ENCODE results near the gene HS3ST2. TPM values are rescaled to one million over a fixed set of nuclear protein-coding genes. Genes with fewer than 3 reads are reported as not detected.

The HS3ST2 gene
- polyA plus RNA-seq, 2 of the 4 experiments (the other 2 are of a cell fraction), result not detected

DNA sequence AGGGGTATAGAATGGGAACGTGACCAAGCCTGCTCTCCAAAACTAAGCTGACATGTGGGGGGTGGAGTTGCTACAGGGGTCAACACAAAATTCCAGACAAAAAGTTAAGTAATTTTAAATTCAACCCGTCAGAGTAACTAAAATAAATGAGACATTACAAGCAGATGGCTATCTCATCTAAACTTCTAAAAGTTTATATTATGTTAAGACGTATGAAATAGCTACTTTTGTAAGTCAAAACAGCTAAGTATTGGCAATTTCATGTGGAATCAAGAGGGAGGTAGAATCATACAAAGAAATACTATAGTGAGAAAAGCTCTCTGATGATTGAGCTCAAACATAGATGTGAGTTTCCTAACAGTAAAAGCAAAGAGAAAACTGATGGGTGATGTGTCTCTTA lies 113.3 kb downstream of the HS3ST2 start:
- ATAC-seq (no peak), DNase-seq (ENCODE audit: low read depth in 1 of 2, low spot score in 1 of 2) (no peak), FAIRE-seq (no peak)
- WGBS (ENCODE audit: missing lambda C conversion rate), result 1% methylated on average over 3 of the region's 3 CpGs
- POLR2A ChIA-PET, result no interaction called here
- CTCF ChIA-PET, result interaction anchor here (1.0 to 1.4 kb wide), 3 partner anchors 9 to 29 kb away, joined by 3 to 4 read pairs (median 3); no protein-coding TSS in a partner anchor
- no peak overlapping the region for H3K4me3 ChIP-seq
- no peak overlapping the region for H3K4me2 ChIP-seq
- TF ChIP-seq CEBPB (IDR thresholded peaks at IDR 0.05) (no peak), CBX2 (IDR thresholded peaks at IDR 0.05; ENCODE audit: borderline replicate concordance, low read depth) (no peak), POLR2A (IDR thresholded peaks at IDR 0.05; ENCODE audit: low read length) (no peak), RNF2 (IDR thresholded peaks at IDR 0.05; ENCODE audit: borderline replicate concordance, low read depth) (no peak), RAD21 (conservative IDR thresholded peaks at IDR 0.05 in 1 of 2, IDR thresholded peaks at IDR 0.05 in 1 of 2) (no peak), ZNF302 (CRISPR knock-in tag; IDR thresholded peaks at IDR 0.05) (no peak), JUN (IDR thresholded peaks at IDR 0.05) (no peak), MAFK (IDR thresholded peaks at IDR 0.05; ENCODE audit: partially characterized antibody) (no peak), FOSB (CRISPR knock-in tag; IDR thresholded peaks at IDR 0.05) (no peak), BHLHE40 (IDR thresholded peaks at IDR 0.05; ENCODE audit: low read depth, low read length) (no peak), CBX8 (IDR thresholded peaks at IDR 0.05) (no peak), HOXB5 (CRISPR knock-in tag; IDR thresholded peaks at IDR 0.05) (no peak), HOXB13 (CRISPR knock-in tag; IDR thresholded peaks at IDR 0.05; ENCODE audit: low read depth) (no peak), TP53 (CRISPR knock-in tag; IDR thresholded peaks at IDR 0.05) (no peak), NPAS2 (CRISPR knock-in tag; IDR thresholded peaks at IDR 0.05; ENCODE audit: borderline replicate concordance) (no peak), FOSL2 (IDR thresholded peaks at IDR 0.05) (no peak), FOSL2 (CRISPR knock-in tag; IDR thresholded peaks at IDR 0.05) (no peak), NR3C1 (IDR thresholded peaks at IDR 0.05) (no peak)
- TF ChIP-seq, protein P1, sequence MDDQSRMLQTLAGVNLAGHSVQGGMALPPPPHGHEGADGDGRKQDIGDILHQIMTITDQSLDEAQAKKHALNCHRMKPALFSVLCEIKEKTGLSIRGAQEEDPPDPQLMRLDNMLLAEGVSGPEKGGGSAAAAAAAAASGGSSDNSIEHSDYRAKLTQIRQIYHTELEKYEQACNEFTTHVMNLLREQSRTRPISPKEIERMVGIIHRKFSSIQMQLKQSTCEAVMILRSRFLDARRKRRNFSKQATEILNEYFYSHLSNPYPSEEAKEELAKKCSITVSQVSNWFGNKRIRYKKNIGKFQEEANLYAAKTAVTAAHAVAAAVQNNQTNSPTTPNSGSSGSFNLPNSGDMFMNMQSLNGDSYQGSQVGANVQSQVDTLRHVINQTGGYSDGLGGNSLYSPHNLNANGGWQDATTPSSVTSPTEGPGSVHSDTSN (IDR thresholded peaks at IDR 0.05), result no peak
- TF ChIP-seq, protein P2, sequence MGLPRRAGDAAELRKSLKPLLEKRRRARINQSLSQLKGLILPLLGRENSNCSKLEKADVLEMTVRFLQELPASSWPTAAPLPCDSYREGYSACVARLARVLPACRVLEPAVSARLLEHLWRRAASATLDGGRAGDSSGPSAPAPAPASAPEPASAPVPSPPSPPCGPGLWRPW (IDR thresholded peaks at IDR 0.05), result no peak
- TF ChIP-seq, protein P3, sequence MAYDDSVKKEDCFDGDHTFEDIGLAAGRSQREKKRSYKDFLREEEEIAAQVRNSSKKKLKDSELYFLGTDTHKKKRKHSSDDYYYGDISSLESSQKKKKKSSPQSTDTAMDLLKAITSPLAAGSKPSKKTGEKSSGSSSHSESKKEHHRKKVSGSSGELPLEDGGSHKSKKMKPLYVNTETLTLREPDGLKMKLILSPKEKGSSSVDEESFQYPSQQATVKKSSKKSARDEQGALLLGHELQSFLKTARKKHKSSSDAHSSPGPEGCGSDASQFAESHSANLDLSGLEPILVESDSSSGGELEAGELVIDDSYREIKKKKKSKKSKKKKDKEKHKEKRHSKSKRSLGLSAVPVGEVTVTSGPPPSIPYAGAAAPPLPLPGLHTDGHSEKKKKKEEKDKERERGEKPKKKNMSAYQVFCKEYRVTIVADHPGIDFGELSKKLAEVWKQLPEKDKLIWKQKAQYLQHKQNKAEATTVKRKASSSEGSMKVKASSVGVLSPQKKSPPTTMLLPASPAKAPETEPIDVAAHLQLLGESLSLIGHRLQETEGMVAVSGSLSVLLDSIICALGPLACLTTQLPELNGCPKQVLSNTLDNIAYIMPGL (CRISPR knock-in tag; IDR thresholded peaks at IDR 0.05; ENCODE audit: borderline replicate concordance), result no peak
- H3K9me3 ChIP-seq, result peaks cover 8% of the 10 kb centered on the region; the same call in 1 of the 3 replicates
- H3K4me1 ChIP-seq, result no peaks in the 10 kb centered on the region
- no peak overlapping the region for H3K27ac ChIP-seq

DNA sequence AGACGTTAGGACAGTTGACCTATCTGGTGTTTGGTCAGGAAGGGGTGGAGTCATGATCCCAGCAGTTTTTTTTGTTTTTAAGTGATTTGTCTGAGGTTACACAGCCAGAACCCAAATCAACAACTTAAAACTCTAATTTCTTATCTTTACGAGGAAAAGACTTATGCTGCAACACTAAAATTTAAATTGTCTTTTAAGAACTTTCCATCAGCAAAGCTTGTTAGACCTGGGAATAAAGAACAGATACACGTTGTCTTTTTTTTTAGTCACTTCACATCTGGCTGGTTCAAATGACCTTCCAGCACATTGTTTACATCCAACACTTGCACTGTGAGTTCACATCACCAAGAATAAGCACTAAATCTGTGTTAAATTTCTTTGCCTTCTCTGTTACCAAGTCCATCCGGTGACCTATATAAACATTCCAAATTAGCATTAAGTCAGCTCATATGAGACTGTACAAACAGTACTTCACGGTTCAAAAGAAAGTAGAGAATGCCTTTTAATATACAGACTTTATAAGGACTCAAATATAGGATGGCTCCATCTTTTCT lies 115.0 kb downstream of the HS3ST2 start:
- Histone ChIP-seq H3K4me2 (no peak overlapping the region), H3K4me1 (no peaks in the 10 kb centered on the region), H3K27ac (no peak overlapping the region), H3K9me3 (peaks cover 3% of the 10 kb centered on the region; the same call in 1 of the 3 replicates), H3K4me3 (no peak overlapping the region)
- TF ChIP-seq, protein P2 (IDR thresholded peaks at IDR 0.05), result no peak
- TF ChIP-seq PHF8 (IDR thresholded peaks at IDR 0.05; ENCODE audit: borderline replicate concordance, low read depth), result no peak
- TF ChIP-seq, protein P4, sequence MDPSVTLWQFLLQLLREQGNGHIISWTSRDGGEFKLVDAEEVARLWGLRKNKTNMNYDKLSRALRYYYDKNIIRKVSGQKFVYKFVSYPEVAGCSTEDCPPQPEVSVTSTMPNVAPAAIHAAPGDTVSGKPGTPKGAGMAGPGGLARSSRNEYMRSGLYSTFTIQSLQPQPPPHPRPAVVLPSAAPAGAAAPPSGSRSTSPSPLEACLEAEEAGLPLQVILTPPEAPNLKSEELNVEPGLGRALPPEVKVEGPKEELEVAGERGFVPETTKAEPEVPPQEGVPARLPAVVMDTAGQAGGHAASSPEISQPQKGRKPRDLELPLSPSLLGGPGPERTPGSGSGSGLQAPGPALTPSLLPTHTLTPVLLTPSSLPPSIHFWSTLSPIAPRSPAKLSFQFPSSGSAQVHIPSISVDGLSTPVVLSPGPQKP (IDR thresholded peaks at IDR 0.05; ENCODE audit: low read depth, low read length), result no peak
- TF ChIP-seq, protein P5, sequence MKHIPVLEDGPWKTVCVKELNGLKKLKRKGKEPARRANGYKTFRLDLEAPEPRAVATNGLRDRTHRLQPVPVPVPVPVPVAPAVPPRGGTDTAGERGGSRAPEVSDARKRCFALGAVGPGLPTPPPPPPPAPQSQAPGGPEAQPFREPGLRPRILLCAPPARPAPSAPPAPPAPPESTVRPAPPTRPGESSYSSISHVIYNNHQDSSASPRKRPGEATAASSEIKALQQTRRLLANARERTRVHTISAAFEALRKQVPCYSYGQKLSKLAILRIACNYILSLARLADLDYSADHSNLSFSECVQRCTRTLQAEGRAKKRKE (CRISPR knock-in tag; IDR thresholded peaks at IDR 0.05; ENCODE audit: low read depth), result no peak
- TF ChIP-seq SMC3 (IDR thresholded peaks at IDR 0.05), result no peak
- no peak for TF ChIP-seq POLR2A (IDR thresholded peaks at IDR 0.05; ENCODE audit: low read length)
- no peak for TF ChIP-seq ZC3H11A (IDR thresholded peaks at IDR 0.05)
- TF ChIP-seq KDM1A (IDR thresholded peaks at IDR 0.05; ENCODE audit: low read depth), result no peak
- no peak for TF ChIP-seq BHLHE40 (IDR thresholded peaks at IDR 0.05; ENCODE audit: low read depth, low read length)
- no peak for TF ChIP-seq MYC (IDR thresholded peaks at IDR 0.05; ENCODE audit: borderline replicate concordance, low read length)
- TF ChIP-seq GATA3 (IDR thresholded peaks at IDR 0.05; ENCODE audit: borderline replicate concordance), result no peak
- no peak for TF ChIP-seq CHD4 (IDR thresholded peaks at IDR 0.05; ENCODE audit: borderline replicate concordance)
- no peak for TF ChIP-seq NFE2L2 (conservative IDR thresholded peaks at IDR 0.05; ENCODE audit: low read length)
- TF ChIP-seq TP53 (CRISPR knock-in tag; IDR thresholded peaks at IDR 0.05), result no peak
- ChIA-PET POLR2A (no interaction called here), CTCF (no interaction called here)
- ATAC-seq, result no peak
- no peak for FAIRE-seq
- 10% methylated on average over 5 of the region's 5 CpGs for WGBS (ENCODE audit: missing lambda C conversion rate)
- no peak for DNase-seq (ENCODE audit: low read depth in 1 of 2, low spot score in 1 of 2)

Data from A549 (cell line).